Measurements from ENCODE around the gene SMIM3.

SMIM3 gene

GRCh38 chr5:150804388-150804787 lies 25.8 kb downstream of the SMIM3 start:
- no peaks in the 10 kb centered on the region for H3K36me3 ChIP-seq (replicated peaks; ENCODE audit: insufficient read depth, low read length)
- no peaks in the 10 kb centered on the region for H4K20me1 ChIP-seq (ENCODE audit: insufficient read depth, low read length)
- no peak overlapping the region for H2AFZ ChIP-seq (ENCODE audit: low read length)
- H3K9me2 ChIP-seq (replicated peaks; ENCODE audit: insufficient read depth, low read length) = no peaks in the 10 kb centered on the region
- H3K4me3 ChIP-seq (ENCODE audit: low read length) = no peak overlapping the region
- no peak overlapping the region for H3K9ac ChIP-seq (ENCODE audit: low read length)
- H3K9me3 ChIP-seq (replicated peaks; ENCODE audit: insufficient read depth, low read length) = no peaks in the 10 kb centered on the region
- no peaks in the 10 kb centered on the region for H3K27me3 ChIP-seq (replicated peaks; ENCODE audit: insufficient read depth, low read length)
- no peaks in the 10 kb centered on the region for H3F3A ChIP-seq (ENCODE audit: insufficient read depth, low read length)
- H3K79me2 ChIP-seq (ENCODE audit: low read length) = no peaks in the 10 kb centered on the region
- H3K4me1 ChIP-seq (ENCODE audit: low read length) = no peaks in the 10 kb centered on the region
- TF ChIP-seq EZH2phosphoT487 (IDR thresholded peaks at IDR 0.05; ENCODE audit: low read length) (no peak), CTCF (IDR thresholded peaks at IDR 0.05; ENCODE audit: low read length) (no peak), EZH2 (optimal IDR thresholded peaks at IDR 0.05; ENCODE audit: low read depth, low read length) (no peak)
- DNase-seq = no peak
- no peak overlapping the region for H3K4me2 ChIP-seq (ENCODE audit: low read depth, low read length)
- no peak overlapping the region for H3K27ac ChIP-seq (ENCODE audit: low read length)

DNA sequence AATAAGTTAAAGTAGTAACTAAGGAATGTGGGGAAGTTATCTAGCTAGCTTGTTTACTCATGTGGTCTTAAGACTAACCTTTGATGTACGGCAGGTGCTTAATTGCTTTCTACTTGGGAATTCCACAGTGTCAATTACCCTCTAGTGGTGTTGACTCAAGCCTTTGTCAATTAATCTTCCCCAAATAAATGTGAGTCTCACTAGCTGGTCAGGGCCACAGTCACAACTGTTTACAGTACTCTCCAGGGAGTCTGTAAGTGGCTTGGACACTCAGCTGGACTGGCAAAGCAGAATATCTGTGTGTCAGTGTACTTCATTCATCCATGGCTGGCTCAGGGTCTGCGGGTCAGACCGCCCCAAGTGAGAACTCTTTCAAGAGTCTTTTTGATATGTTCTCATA lies 30.8 kb downstream of the SMIM3 start:
- Histone ChIP-seq H3K4me1 (ENCODE audit: low read length) (no peaks in the 10 kb centered on the region), H3K9ac (ENCODE audit: low read length) (no peak overlapping the region)
- no peak for TF ChIP-seq EZH2phosphoT487 (IDR thresholded peaks at IDR 0.05; ENCODE audit: low read length)
- no peak for TF ChIP-seq EZH2 (optimal IDR thresholded peaks at IDR 0.05; ENCODE audit: low read depth, low read length)
- TF ChIP-seq CTCF (IDR thresholded peaks at IDR 0.05; ENCODE audit: low read length) = no peak

GRCh38 chr5:150815010-150815409 lies 36.5 kb downstream of the SMIM3 start:
- Histone ChIP-seq H4K20me1 (ENCODE audit: insufficient read depth, low read length) (no peaks in the 10 kb centered on the region), H2AFZ (ENCODE audit: low read length) (no peak overlapping the region), H3K4me2 (ENCODE audit: low read depth, low read length) (no peak overlapping the region), H3K9me3 (replicated peaks; ENCODE audit: insufficient read depth, low read length) (no peaks in the 10 kb centered on the region), H3K9me2 (replicated peaks; ENCODE audit: insufficient read depth, low read length) (no peaks in the 10 kb centered on the region), H3K4me3 (ENCODE audit: low read length) (no peak overlapping the region), H3F3A (ENCODE audit: insufficient read depth, low read length) (no peaks in the 10 kb centered on the region), H3K79me2 (ENCODE audit: low read length) (no peaks in the 10 kb centered on the region), H3K36me3 (replicated peaks; ENCODE audit: insufficient read depth, low read length) (no peaks in the 10 kb centered on the region), H3K27ac (ENCODE audit: low read length) (no peak overlapping the region), H3K9ac (ENCODE audit: low read length) (no peak overlapping the region), H3K4me1 (ENCODE audit: low read length) (no peaks in the 10 kb centered on the region), H3K27me3 (replicated peaks; ENCODE audit: insufficient read depth, low read length) (no peaks in the 10 kb centered on the region)
- no peak for TF ChIP-seq EZH2 (optimal IDR thresholded peaks at IDR 0.05; ENCODE audit: low read depth, low read length)
- TF ChIP-seq EZH2phosphoT487 (IDR thresholded peaks at IDR 0.05; ENCODE audit: low read length) = no peak
- no peak for TF ChIP-seq CTCF (IDR thresholded peaks at IDR 0.05; ENCODE audit: low read length)
- no peak for DNase-seq

More for the DNA sequence above, 30.8 kb downstream of the SMIM3 start:
- H3K4me3 ChIP-seq (ENCODE audit: low read length) = no peak overlapping the region
- no peaks in the 10 kb centered on the region for H3K27me3 ChIP-seq (replicated peaks; ENCODE audit: insufficient read depth, low read length)
- no peaks in the 10 kb centered on the region for H3K9me2 ChIP-seq (replicated peaks; ENCODE audit: insufficient read depth, low read length)
- no peak overlapping the region for H2AFZ ChIP-seq (ENCODE audit: low read length)
- no peaks in the 10 kb centered on the region for H3F3A ChIP-seq (ENCODE audit: insufficient read depth, low read length)
- DNase-seq = no peak
- H3K4me2 ChIP-seq (ENCODE audit: low read depth, low read length) = no peak overlapping the region
- H3K27ac ChIP-seq (ENCODE audit: low read length) = no peak overlapping the region
- no peaks in the 10 kb centered on the region for H3K36me3 ChIP-seq (replicated peaks; ENCODE audit: insufficient read depth, low read length)
- no peaks in the 10 kb centered on the region for H3K79me2 ChIP-seq (ENCODE audit: low read length)
- no peaks in the 10 kb centered on the region for H3K9me3 ChIP-seq (replicated peaks; ENCODE audit: insufficient read depth, low read length)
- no peaks in the 10 kb centered on the region for H4K20me1 ChIP-seq (ENCODE audit: insufficient read depth, low read length)
